PFSK-1 (cell line): ENCODE data around the gene CEP112.

ENCODE experiments used
- POLR2AphosphoS5 ChIP-seq: IDR thresholded peaks from 2 replicates; pipeline ENCODE4 v1.6.1; 2012; ENCODE audit warnings: low read depth, mild to moderate bottlenecking, control low read depth, low read length, moderate library complexity
- REST ChIP-seq, 2 experiments: IDR thresholded peaks; 2 replicates each; pipeline versions ENCODE4 v1.6.1 to v1.8.0; 2011 to 2012; ENCODE audit warnings: low read depth in 2 of 2, low read length in 2 of 2, control low read depth in 1 of 2, inconsistent platforms in 1 of 2, mild to moderate bottlenecking in 1 of 2, moderate library complexity in 1 of 2; ENCODE audit not compliant: insufficient read depth in 1 of 2
- SIN3A ChIP-seq: IDR thresholded peaks from 2 replicates; pipeline ENCODE4 v1.6.1; 2012; ENCODE audit warnings: mild to moderate bottlenecking, low read length, moderate library complexity, borderline replicate concordance; ENCODE audit not compliant: insufficient read depth
- TAF1 ChIP-seq: IDR thresholded peaks from 2 replicates; pipeline ENCODE4 v1.6.1; 2012; ENCODE audit warnings: low read length, control low read depth, borderline replicate concordance; ENCODE audit not compliant: insufficient read depth

DNA sequence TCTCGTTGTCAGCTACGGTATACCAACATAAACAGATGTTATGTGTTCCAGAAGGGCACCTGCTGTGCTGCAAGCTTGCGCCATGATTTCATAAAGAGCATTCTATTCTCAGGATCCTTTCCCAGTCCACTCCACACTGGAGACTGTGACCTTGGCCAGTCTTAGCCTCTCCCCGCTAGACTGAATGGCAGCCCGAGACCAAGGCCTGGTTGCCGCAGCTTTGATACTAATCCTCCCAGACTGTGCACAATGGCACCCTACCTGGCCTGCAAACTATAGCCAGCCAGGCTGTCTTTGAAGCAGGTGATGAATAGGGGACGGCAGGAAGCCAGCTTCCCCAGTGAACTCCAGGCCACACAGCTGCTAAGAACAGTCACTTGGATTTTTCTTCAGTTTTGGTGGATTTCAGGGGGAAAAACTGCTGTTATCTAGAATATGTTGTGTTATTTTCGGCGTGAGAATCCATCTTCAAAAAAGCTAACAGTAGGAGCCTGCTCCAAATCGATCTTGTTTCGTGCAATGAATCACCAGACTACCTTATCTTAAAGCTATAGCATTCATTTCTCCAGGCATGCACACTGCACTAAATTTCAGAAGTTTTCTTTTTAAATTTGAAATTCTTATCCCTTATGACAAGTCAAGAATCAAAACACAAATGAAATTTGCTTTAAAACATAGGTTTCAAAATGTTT lies 289.0 kb downstream of the CEP112 start:
- no peak for TF ChIP-seq TAF1
- TF ChIP-seq POLR2AphosphoS5, result no peak
- no peak for TF ChIP-seq REST (IDR thresholded peaks at IDR 0.05; ENCODE audit: insufficient read depth in 1 of 2, low read depth in 2 of 2, low read length in 2 of 2)
- TF ChIP-seq SIN3A, result no peak
